Epithelial cell of esophagus (primary cell): ENCODE results near the gene ABI1.

Experiments
- DNase-seq: peaks from one replicate; pipeline ENCODE4 v3.0.0; 2010; ENCODE audit warnings: low read depth
- H3K4me3 ChIP-seq: 2 replicates; pipeline ENCODE4 v1.5.1; 2011; ENCODE audit warnings: mild to moderate bottlenecking, low read length, control low read depth
- CTCF ChIP-seq: IDR thresholded peaks from 2 replicates; pipeline ENCODE4 v1.5.1; 2011; ENCODE audit warnings: low read depth, mild to moderate bottlenecking, low read length, control low read depth, inconsistent platforms; ENCODE audit not compliant: insufficient read depth; ENCODE audit errors: missing control alignments

ABI1 gene

GRCh38 chr10:26770069-26770468 lies 90.7 kb downstream of the ABI1 start:
- DNase-seq, result no peak
- TF ChIP-seq CTCF, result no peak
- H3K4me3 ChIP-seq, result no peak overlapping the region

- no peak for TF ChIP-seq CTCF
- no peak overlapping the region for H3K4me3 ChIP-seq
- DNase-seq, result no peak
Measured at GRCh38 chr10:26765549-26765948, 95.2 kb downstream of the ABI1 start.

- no peak for DNase-seq
- TF ChIP-seq CTCF, result no peak
- no peak overlapping the region for H3K4me3 ChIP-seq
Measured at GRCh38 chr10:26759008-26759407, 101.8 kb downstream of the ABI1 start.

GRCh38 chr10:26755443-26755903 lies 105.3 kb downstream of the ABI1 start:
- H3K4me3 ChIP-seq, result no peak overlapping the region
- no peak for TF ChIP-seq CTCF
- DNase-seq, result peak; percentile 74

- TF ChIP-seq CTCF, result no peak
- peak; percentile 59 for DNase-seq
- no peak overlapping the region for H3K4me3 ChIP-seq
Measured at GRCh38 chr10:26746061-26746460, 114.7 kb downstream of the ABI1 start.

- TF ChIP-seq CTCF, result no peak
- no peak for DNase-seq
- H3K4me3 ChIP-seq, result no peak overlapping the region
Measured at GRCh38 chr10:26743841-26744240, 116.9 kb downstream of the ABI1 start.

GRCh38 chr10:26743091-26743490 lies 117.7 kb downstream of the ABI1 start:
- peak; percentile 74 for DNase-seq
- no peak for TF ChIP-seq CTCF
- no peak overlapping the region for H3K4me3 ChIP-seq
